SJCRH30 (cell line): ENCODE data around the gene LFNG. TPM values are rescaled to one million over a fixed set of nuclear protein-coding genes. Genes with fewer than 3 reads are reported as not detected.

Experiments used
- DNase-seq, 2 experiments: peaks; one replicate each; pipeline ENCODE4 v3.0.0-alpha.2; 2015 to 2020
- H3K27ac ChIP-seq: fragments of 250-450 bp; sonication (Bioruptor Pico); 2 replicates; pipeline ENCODE4 v1.5.1; 2020; ENCODE audit warnings: mild to moderate bottlenecking, moderate library complexity
- H3K27me3 ChIP-seq: fragments of 250-450 bp; sonication (Bioruptor Pico); 2 replicates; pipeline ENCODE4 v1.5.1; 2020; ENCODE audit warnings: mild to moderate bottlenecking, moderate library complexity
- H3K36me3 ChIP-seq: fragments of 250-450 bp; sonication (Bioruptor Pico); 2 replicates; pipeline ENCODE4 v1.5.1; 2020; ENCODE audit warnings: mild to moderate bottlenecking, moderate library complexity
- H3K4me1 ChIP-seq: fragments of 250-450 bp; sonication (Bioruptor Pico); 2 replicates; pipeline ENCODE4 v1.5.1; 2020; ENCODE audit warnings: mild to moderate bottlenecking, moderate library complexity
- H3K4me3 ChIP-seq: fragments of 250-450 bp; sonication (Bioruptor Pico); 2 replicates; pipeline ENCODE4 v1.5.1; 2020; ENCODE audit warnings: mild to moderate bottlenecking, moderate library complexity
- H3K9me3 ChIP-seq: fragments of 250-450 bp; sonication (Bioruptor Pico); replicated peaks from 2 replicates; pipeline ENCODE4 v1.5.1; 2020; ENCODE audit warnings: mild to moderate bottlenecking, moderate library complexity
- total RNA-seq: library from RNA; depleted of rRNA; stranded (reverse); fragments of >200 nt; shearing (Covaris generic); gene quantifications from 2 replicates; pipeline ENCODE4 v1.2.3, GENCODE V29; 2014

The LFNG gene
- total RNA-seq, 1 experiment from 2014 or later, result 25.2 TPM

DNA sequence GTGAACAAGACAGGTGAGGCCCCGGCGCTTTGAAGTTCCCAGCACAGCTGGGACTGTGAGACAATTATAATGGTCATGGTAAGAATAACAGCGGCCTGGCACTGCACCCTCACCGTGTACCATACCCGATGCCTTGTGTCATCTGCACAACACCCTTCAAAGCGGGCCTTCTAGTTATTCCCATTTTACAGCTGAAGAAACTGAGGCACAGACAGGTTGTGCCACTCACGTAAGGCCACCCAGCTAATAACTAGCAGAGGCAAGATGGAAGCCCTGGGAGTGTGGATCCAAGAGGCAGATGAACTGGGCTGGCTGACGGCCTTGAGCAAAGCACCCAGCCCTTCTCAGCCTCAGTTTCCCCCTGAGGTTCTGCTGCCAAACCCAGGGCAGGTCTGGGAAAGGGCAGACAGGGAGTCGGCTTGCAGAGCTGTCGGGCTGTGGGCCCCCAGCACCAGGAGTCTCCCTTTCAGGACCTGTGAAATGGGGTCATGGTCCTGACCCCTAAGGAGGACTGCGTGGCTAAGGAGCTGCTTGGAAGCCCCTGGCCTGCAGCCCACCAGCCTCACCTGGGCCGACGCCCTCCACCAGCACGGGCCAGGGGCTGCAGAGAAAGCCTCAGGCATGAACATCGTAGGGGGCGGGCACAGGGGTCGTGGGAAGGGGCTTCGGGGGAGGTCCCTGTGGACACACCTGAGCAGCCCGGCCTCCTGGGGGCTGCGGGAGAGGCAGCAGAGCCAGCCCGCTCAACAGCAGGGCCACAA is 15.3 kb upstream of the LFNG start:
- no peak for DNase-seq
- Histone ChIP-seq H3K4me1 (peaks cover 55% of the 10 kb centered on the region), H3K9me3 (no peaks in the 10 kb centered on the region), H3K27me3 (no peaks in the 10 kb centered on the region), H3K36me3 (no peaks in the 10 kb centered on the region), H3K27ac (no peak overlapping the region), H3K4me3 (no peak overlapping the region)

DNA sequence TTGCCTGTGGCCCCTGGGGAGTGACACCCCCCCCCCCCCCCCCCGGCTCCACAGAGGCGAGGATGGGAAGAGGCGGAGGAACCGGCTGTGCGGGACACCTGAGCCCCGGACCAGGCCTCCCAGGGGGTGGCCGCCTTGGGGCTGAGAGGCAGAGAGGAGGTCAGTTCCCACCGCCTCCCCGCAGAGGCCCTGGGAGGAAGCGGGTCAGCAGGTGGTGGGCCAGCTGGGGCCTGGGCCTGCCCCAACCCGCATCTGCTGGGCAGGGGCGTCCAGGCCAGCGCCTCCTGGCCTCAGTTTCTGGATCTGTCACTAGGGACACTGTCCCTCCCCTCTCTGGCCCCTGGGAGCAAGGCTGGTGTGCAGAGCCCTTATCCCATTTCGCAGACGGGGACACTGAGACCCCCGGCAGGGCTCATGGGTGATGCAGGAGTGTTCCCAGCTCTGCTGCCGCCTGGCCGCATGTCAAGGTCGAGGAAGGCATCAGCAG is 14.6 kb upstream of the LFNG start:
- DNase-seq, result peak in 1 of 2 experiments; percentile 61
- Histone ChIP-seq H3K27me3 (no peaks in the 10 kb centered on the region), H3K27ac (no peak overlapping the region), H3K36me3 (no peaks in the 10 kb centered on the region), H3K4me1 (peaks cover 57% of the 10 kb centered on the region), H3K4me3 (no peak overlapping the region), H3K9me3 (no peaks in the 10 kb centered on the region)

DNA sequence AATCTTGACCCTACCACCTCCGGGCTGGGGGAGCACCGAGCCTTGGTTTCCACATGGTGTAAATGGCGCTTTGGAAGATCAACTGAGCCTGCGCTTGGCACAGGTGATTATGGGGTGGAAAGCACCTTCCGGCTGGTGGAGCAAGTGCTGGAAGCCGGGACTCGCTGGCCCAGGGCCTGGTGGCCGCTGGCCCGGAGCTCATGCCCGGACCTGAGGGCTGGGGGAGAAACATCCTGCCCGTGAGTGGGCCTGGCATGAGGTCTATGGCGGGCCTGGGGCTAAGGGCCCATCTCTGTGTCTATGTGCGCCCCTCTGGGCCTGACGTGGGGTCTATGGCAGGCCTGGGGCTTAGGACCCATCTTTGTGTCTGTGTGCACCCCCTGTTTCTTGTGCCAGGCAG is 14.2 kb upstream of the LFNG start:
- Histone ChIP-seq H3K36me3 (no peaks in the 10 kb centered on the region), H3K4me1 (peaks cover 57% of the 10 kb centered on the region), H3K27me3 (no peaks in the 10 kb centered on the region), H3K4me3 (no peak overlapping the region), H3K27ac (no peak overlapping the region), H3K9me3 (no peaks in the 10 kb centered on the region)
- no peak for DNase-seq

DNA sequence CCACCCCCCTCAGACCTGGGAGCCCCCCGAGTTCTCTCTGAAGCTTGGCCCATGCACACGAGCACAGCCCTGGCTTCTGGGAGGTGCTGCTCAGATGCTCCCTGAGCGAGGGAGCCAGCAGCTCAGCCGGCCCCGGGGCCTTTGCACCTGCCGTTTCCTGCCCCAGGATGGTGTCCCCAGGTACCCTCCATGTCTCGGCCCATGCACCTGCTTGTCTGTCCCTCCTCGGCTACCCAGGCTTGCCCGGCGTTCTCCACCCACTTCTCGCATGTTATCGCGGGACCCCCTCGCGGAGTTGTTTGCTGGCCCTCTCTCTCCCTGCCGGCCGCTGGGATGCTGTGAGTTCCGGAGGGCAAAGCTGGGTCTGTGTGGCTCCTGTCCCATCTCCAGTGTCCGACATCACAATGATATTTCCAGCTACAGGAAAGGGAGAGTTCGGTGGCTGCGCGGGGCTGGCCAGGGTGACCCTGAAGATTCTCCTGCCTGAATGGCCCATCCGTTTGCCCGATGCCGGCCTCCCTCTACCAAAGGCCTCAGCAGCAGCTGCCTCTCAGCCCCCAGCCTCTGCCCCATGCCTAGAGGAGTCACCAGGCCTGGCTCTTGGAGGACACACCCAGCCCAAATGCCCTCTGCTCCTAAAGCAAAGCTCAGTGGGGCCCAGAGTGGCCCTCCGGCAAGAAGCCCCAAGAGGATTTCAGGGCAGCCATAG is 12.2 kb upstream of the LFNG start:
- no peak for DNase-seq
- H3K9me3 ChIP-seq, result no peaks in the 10 kb centered on the region
- no peaks in the 10 kb centered on the region for H3K36me3 ChIP-seq
- H3K27me3 ChIP-seq, result no peaks in the 10 kb centered on the region
- H3K4me1 ChIP-seq, result peaks cover 71% of the 10 kb centered on the region
- peak overlapping the region; percentile 40 for H3K4me3 ChIP-seq
- H3K27ac ChIP-seq, result peak overlapping the region; percentile 70

DNA sequence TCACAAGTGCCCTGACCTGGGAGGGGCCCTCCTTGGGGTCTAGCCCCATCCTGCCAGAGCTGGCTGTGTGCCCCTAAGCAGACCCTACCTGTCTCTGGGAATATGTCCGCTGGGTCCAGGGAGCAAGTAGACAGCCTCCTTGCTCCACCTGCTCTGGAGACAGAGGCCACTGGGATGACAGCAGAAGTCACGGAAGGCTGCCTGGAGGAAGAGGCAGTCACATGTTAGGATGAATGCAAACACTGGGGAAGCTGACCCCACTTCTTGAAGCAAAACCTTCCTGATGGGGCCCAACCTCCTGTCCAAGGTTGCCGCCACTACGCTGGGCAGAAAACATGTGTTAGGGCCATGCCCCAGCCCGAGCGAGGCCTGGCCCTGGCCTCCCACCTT is 11.7 kb upstream of the LFNG start:
- Histone ChIP-seq H3K27ac (peak overlapping the region; percentile 70), H3K36me3 (no peaks in the 10 kb centered on the region), H3K9me3 (no peaks in the 10 kb centered on the region), H3K4me3 (peak overlapping the region; percentile 40), H3K4me1 (peaks cover 72% of the 10 kb centered on the region), H3K27me3 (no peaks in the 10 kb centered on the region)
- DNase-seq, result no peak

DNA sequence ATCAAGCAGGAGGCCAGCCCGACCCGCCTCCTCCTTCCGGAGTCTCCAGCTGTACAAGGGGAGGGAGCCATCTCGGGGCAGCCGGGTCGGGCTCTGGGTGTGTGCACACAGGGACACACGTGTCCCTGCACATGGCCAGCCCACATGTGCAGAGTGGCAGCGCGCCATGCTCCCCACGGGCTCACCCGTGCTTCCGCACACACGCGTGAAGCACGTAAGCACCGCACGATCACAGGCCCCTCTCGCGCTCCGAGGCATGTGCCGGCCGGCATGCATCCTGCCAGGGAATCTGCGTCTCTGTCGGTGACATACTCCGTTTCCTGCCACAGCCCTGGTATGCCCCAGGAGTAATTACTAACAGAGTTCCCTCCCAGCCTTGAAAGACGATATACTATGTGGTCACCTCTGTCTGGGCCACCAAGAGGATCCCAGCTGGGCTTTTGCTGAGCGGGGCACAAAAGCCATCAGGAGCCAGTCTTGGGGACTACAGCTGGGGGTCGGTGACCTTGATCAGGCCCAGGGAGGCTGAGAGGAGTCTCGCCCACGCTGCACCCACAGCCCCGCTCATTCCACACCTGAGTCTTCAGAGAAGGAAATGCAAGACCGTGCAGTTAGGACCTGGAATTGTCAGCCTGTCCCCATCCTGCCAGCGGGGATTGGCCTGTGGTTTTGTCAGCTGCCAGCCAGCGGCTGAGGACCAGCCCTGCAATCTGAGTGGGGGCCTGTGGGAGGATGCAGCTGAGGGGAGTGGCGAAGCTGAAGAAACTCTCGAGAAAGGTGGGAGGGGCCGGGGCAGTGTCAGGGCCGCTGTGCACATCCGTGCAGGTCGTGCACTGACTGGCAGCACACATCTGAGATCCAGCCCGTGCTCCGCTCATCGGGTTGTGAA is 11.0 kb upstream of the LFNG start:
- DNase-seq, result peak; percentile 97 to 98
- H3K9me3 ChIP-seq, result no peaks in the 10 kb centered on the region
- no peaks in the 10 kb centered on the region for H3K27me3 ChIP-seq
- no peaks in the 10 kb centered on the region for H3K36me3 ChIP-seq
- H3K4me3 ChIP-seq, result peak overlapping the region; percentile 40
- H3K4me1 ChIP-seq, result peaks cover 69% of the 10 kb centered on the region
- peak overlapping the region; percentile 70 for H3K27ac ChIP-seq

DNA sequence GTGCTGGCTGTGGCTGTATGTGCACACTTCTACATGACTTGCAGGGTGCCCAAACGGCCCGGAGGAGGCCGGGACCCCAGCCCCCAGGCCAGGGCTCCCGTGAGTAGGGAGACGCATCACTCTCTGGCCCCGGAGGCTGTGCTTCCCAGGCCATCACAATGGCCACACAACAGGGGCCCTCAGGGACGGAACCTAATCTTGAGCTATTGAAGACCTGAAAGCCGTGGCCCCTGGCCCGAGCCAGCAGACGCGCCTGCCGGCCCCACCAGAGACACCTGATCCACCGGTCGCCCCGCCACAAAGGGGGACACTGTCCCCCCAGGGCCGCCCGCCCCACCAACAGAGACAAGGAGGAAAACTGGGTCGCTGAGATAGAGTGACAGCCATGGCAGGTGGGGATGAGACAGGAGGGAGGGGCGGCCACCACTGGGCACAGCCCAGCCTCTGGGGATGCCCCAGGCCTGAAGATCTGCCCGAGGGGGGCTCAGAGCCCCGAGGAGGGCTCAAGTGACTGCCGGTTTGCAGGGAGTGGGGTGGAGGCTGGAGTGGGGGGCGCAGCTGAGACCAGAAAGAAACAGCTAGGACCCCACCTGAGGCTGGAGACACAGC is 10.2 kb upstream of the LFNG start:
- H3K4me1 ChIP-seq, result peaks cover 66% of the 10 kb centered on the region
- no peaks in the 10 kb centered on the region for H3K9me3 ChIP-seq
- H3K36me3 ChIP-seq, result no peaks in the 10 kb centered on the region
- peak overlapping the region; percentile 32 for H3K4me3 ChIP-seq
- DNase-seq, result peak; percentile 61 to 74
- H3K27ac ChIP-seq, result peak overlapping the region; percentile 70
- no peaks in the 10 kb centered on the region for H3K27me3 ChIP-seq

DNA sequence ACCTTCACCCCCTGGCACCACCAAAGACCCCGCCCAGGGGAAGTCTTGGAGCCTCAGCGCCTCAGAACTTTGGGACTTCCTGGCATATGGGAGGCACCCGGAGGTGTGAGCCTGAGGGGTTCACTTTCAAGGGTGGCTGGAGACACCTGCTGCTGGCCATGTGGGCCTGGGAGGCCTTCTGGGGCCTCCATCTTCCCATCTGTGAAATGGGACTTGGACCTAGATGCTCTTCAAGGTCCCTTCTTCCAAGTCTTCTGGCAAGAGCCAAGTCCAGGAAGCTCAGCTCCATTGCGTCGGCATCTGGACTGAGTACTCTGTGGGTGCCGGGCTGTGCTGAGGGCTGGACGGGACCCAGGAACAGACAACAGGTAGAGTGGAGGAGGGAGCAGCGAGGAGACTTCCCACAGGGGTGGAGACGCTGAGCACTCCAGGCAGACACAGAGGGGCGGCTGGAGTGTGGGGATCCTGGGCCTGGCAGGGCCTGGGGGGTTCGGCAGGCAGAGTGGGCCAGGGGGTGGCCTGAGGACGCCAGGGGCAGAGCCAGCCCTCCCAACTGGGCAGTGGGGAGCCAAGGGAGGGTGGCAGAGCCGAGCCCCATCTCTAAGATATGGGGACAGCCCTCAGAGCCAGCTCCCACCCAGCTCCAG is 9.3 kb upstream of the LFNG start:
- DNase-seq, result no peak
- Histone ChIP-seq H3K27ac (peak overlapping the region; percentile 70), H3K4me3 (no peak overlapping the region), H3K9me3 (no peaks in the 10 kb centered on the region), H3K27me3 (no peaks in the 10 kb centered on the region), H3K4me1 (peaks cover 58% of the 10 kb centered on the region), H3K36me3 (no peaks in the 10 kb centered on the region)

DNA sequence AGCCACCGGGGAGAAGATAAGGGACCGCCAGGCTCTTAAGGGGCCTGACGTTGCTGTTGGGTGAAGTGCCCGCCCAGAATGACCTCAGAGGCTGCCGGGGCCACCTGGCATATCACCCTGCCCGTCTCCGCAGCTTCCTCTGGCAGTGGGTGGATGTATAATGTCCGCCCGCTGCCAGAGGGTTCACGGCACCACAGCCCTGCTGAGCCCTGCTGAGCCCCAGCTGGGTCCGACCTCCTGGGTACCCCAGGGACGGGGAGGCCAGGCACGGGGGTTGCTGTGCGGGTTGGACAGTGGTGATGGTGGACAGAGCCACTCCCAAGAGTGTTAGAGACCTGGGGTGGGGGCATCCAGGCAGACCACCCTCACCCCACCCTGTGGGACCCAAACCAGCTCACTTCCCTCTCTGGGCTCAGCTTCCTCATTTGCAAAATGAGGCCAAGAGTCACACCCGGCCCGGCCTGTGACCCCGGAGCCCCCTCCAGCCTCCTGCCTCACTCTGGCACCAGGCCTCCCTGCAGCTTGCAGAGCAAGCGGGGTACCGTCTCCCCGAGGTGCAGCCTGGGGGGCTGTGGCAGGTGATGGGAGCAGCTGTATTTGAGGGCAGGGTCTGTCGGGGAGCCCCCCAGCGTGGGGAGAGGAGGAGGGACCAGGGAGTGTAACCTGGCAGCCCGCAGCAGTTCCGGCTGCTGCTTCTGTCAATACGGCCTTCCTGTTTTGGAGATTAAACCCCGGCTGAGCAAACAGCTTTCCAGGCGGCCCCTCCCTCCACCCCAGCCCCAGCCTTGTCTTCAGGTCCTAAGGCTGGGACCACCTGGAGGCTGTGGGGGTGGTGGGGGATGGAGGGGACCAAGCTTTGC is 8.4 kb upstream of the LFNG start:
- H3K9me3 ChIP-seq, result no peaks in the 10 kb centered on the region
- peak in 1 of 2 experiments; percentile 61 for DNase-seq
- peaks cover 60% of the 10 kb centered on the region for H3K4me1 ChIP-seq
- no peak overlapping the region for H3K4me3 ChIP-seq
- no peaks in the 10 kb centered on the region for H3K27me3 ChIP-seq
- peak overlapping the region; percentile 6; the same call in 1 of the 2 replicates for H3K27ac ChIP-seq
- no peaks in the 10 kb centered on the region for H3K36me3 ChIP-seq

DNA sequence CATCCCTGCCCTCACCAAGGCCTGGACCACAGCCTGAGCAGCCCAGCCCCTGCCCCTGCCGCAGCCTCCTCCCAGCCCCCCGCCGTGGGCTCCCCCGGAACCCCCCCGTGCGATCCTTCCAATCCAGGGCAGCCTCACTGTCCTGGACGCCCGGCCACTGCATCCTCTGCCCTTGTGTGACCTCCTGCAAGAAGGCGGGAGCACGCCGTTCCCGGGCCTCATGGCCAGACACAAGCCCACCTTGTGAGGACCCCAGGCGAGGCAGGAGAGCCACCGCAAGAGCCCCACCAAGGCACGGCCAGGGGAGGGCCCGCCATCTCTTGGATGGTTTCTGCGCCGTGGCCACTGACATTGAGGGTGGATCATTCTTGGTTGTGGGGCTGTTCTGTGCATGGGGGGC is 7.8 kb upstream of the LFNG start:
- peaks cover 63% of the 10 kb centered on the region for H3K4me1 ChIP-seq
- no peak for DNase-seq
- no peak overlapping the region for H3K4me3 ChIP-seq
- no peak overlapping the region for H3K27ac ChIP-seq
- H3K36me3 ChIP-seq, result no peaks in the 10 kb centered on the region
- H3K27me3 ChIP-seq, result no peaks in the 10 kb centered on the region
- no peaks in the 10 kb centered on the region for H3K9me3 ChIP-seq

DNA sequence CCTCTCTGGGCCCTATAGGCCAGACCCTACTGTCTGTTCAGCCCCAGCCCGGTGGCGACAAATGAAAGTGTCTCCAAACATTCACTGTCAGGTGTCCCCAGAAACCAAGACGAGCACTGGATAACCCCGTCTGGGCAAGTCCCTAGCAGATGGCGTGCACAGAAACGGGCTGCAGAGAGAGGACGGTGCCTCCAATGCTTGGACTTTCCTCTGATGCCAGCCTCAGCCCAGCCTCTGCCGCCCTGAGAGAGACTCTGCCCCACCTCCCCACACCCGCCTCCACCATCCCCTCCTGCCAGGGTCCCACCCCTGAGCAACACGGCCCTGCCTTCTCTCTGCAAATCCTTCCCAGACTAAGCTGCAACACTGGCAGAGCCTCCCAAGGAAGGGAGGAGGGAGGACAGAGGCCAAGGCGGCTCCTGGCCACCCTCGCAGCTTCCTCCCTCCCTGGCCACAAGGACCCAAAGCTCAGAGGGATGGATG is 7.4 kb upstream of the LFNG start:
- H3K36me3 ChIP-seq, result no peaks in the 10 kb centered on the region
- no peak overlapping the region for H3K4me3 ChIP-seq
- H3K9me3 ChIP-seq, result no peaks in the 10 kb centered on the region
- H3K27ac ChIP-seq, result no peak overlapping the region
- no peaks in the 10 kb centered on the region for H3K27me3 ChIP-seq
- H3K4me1 ChIP-seq, result peaks cover 66% of the 10 kb centered on the region
- no peak for DNase-seq

DNA sequence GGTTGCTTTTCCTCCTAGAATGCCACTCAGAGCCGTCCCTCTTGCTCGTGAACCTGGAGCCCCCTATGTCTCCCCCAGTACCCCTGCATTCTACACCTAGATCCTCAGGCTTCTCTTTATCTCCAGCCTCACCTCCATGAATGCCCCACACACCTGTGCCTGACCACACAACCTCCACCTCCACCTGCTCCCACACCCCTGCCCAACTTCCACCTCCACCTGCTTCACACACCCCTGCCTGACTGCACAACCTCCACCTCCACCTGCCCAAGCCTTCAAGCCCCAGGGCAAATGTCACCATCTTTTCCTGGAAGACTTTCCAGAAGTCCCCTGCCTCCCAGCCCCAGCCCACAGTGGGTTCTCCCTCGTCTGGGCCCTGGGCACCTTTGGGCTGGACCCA is 6.9 kb upstream of the LFNG start:
- no peak overlapping the region for H3K4me3 ChIP-seq
- no peaks in the 10 kb centered on the region for H3K27me3 ChIP-seq
- H3K9me3 ChIP-seq, result no peaks in the 10 kb centered on the region
- peaks cover 67% of the 10 kb centered on the region for H3K4me1 ChIP-seq
- no peak for DNase-seq
- H3K27ac ChIP-seq, result no peak overlapping the region
- H3K36me3 ChIP-seq, result no peaks in the 10 kb centered on the region

DNA sequence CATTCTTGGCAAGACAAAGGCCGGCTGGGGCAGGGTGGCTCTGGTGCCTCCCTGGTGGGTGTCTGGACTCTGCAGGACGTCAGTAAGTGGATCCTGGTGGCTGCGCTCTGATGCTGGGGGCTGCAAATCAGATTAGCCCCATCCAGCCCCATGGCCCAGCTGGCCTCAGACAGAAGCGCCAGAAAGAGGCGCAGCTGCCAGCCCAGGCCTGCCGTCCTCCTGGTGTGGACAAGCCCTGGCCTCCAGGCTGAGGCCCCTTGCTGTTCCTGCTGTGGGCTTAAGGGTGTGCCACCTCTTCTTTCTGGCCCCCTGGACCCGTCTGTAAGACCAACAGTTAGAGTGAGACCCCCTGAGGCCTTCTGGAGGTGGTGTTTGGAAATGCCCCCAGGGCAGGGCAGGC is 5.9 kb upstream of the LFNG start:
- H3K9me3 ChIP-seq, result no peaks in the 10 kb centered on the region
- peaks cover 69% of the 10 kb centered on the region for H3K4me1 ChIP-seq
- H3K36me3 ChIP-seq, result no peaks in the 10 kb centered on the region
- no peaks in the 10 kb centered on the region for H3K27me3 ChIP-seq
- H3K4me3 ChIP-seq, result no peak overlapping the region
- DNase-seq, result peak in 1 of 2 experiments; percentile 53
- no peak overlapping the region for H3K27ac ChIP-seq
